ENCODE results near the gene POLR2A. TPM values are rescaled to one million over a fixed set of nuclear protein-coding genes. Genes with fewer than 3 reads are reported as not detected.

Gene POLR2A
- total RNA-seq, 1 donor from 2014 or later: 151 TPM

DNA sequence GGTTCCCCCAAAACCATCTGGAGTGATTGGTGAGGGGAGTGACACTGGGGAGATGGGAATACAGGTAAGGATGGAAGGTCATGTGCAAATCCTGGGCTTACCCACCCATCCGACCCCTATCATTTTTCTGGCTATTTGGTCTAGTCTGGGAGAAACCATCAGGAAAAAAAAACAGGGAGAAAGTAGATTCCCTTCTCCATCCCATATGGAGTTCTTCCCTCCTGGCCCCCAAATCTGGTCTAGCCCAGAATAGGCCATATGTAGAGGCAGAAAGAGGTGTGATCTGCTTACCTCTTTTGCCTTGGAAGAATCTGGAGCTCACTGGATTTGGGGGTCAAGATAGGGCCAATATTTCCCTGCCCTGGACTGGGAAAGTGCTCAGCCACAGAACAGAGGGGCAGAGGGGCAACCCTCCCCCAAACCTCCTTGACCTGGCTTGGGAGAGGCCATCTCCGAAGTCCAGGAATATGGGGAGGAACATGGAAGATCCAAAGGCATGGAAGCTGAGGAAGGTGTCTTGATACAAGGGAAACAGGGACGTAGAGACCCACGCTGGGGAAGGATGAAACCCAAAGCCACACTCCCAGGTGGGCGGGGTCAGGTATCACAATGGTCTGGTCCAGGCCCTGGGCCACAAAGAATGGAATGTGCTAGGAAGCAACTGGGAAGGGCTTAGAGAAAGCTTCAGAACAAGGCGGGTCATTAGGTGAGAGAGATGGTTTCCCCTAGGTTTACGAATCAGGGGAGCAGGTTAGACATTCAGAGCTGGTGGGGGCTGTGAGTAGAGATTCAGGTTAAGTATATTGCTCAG lies 23.1 kb upstream of the POLR2A start:
- DNase-seq (ENCODE audit: low read depth) (no peak), FAIRE-seq (no peak)
- Histone ChIP-seq H3K4me1 (ENCODE audit: insufficient read depth, low read length) (no peaks in the 10 kb centered on the region), H2AFZ (ENCODE audit: low read depth, low read length) (no peak overlapping the region), H3K79me2 (ENCODE audit: insufficient read depth, low read length) (no peaks in the 10 kb centered on the region), H3K4me3 (ENCODE audit: insufficient read depth, low read depth, low read length) (no peak overlapping the region), H4K20me1 (ENCODE audit: insufficient read depth, low read length) (peaks cover 7% of the 10 kb centered on the region), H3K27me3 (ENCODE audit: insufficient read depth, low read length) (no peaks in the 10 kb centered on the region), H3K36me3 (ENCODE audit: insufficient read depth, low read length) (peaks cover 3% of the 10 kb centered on the region), H3K27ac (ENCODE audit: low read depth, low read length) (no peak overlapping the region), H3K4me2 (ENCODE audit: low read length) (no peak overlapping the region), H3K9me3 (ENCODE audit: insufficient read depth, low read depth, low read length) (no peaks in the 10 kb centered on the region), H3K9ac (ENCODE audit: low read length) (no peak overlapping the region)
- Mint-ChIP-seq H3K9me3 (ENCODE audit: unreplicated experiment) (no peaks in the 10 kb centered on the region), H3K36me3 (ENCODE audit: low read depth, unreplicated experiment) (peaks cover 10% of the 10 kb centered on the region), H3K4me1 (ENCODE audit: low read depth, unreplicated experiment) (peaks cover 2% of the 10 kb centered on the region), H3K27me3 (ENCODE audit: low read depth, unreplicated experiment) (no peaks in the 10 kb centered on the region), H3K4me3 (ENCODE audit: unreplicated experiment) (peak overlapping the region; percentile 58), H3K27ac (ENCODE audit: unreplicated experiment) (peak overlapping the region; percentile 44)
- TF ChIP-seq, protein P1, sequence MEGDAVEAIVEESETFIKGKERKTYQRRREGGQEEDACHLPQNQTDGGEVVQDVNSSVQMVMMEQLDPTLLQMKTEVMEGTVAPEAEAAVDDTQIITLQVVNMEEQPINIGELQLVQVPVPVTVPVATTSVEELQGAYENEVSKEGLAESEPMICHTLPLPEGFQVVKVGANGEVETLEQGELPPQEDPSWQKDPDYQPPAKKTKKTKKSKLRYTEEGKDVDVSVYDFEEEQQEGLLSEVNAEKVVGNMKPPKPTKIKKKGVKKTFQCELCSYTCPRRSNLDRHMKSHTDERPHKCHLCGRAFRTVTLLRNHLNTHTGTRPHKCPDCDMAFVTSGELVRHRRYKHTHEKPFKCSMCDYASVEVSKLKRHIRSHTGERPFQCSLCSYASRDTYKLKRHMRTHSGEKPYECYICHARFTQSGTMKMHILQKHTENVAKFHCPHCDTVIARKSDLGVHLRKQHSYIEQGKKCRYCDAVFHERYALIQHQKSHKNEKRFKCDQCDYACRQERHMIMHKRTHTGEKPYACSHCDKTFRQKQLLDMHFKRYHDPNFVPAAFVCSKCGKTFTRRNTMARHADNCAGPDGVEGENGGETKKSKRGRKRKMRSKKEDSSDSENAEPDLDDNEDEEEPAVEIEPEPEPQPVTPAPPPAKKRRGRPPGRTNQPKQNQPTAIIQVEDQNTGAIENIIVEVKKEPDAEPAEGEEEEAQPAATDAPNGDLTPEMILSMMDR (IDR thresholded peaks at IDR 0.05; ENCODE audit: insufficient read depth, low read depth, low read length): no peak
- TF ChIP-seq EZH2 (IDR thresholded peaks at IDR 0.05; ENCODE audit: insufficient read depth, low read length): no peak

DNA sequence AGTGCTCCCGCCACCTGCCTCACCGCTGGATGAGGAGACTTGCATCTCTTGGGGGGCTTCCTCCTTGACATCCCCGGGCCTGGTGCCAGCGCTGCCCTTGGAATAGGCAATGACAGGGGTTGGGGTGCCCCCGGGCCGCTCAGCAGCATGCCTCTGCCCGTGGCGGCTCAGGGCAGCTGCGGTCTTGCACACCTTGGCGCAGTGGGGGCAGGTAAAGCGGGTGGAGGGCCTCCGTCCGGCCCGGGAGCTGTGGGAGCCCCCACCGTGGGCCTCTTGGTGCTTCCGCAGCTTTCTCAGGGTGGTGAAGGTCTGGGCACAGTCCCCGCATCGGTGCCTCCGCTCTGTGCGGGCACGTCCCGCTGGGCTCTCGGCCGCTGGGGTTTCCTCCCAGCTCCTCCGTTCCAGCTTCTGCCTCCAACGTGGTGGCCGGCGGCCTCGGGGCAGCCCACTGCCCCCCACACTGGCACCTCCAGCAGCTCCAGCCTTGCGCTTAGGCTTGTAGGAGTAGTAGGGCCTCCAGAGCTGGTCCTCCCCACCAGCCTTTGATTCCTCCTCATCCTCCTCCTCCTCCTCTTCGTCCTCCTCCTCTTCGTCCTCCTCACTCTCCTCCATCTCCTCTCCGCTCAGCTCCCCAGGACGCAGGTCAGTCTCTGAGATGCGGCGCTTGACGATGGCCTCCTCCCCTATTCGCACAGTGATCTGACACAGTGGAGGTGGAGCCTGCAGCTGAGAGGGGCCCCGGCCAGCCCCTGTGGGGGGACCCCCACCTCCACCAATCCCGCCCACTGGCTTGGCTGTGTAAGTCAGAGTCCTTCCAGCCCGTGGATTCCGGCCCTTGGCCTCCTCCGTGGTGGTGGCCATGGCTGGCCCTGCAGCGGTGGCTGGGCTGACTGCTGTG lies 21.4 kb upstream of the POLR2A start:
- peak overlapping the region; percentile 27 for H3K4me3 Mint-ChIP-seq (ENCODE audit: unreplicated experiment)
- no peak for FAIRE-seq

More for the DNA sequence above, 21.4 kb upstream of the POLR2A start:
- H3K27ac ChIP-seq (ENCODE audit: low read depth, low read length): no peak overlapping the region
- no peak overlapping the region for H3K4me2 ChIP-seq (ENCODE audit: low read length)
- H3K27me3 ChIP-seq (ENCODE audit: insufficient read depth, low read length): no peaks in the 10 kb centered on the region
- DNase-seq (ENCODE audit: low read depth): no peak
- Mint-ChIP-seq H3K4me1 (ENCODE audit: low read depth, unreplicated experiment) (peaks cover 9% of the 10 kb centered on the region), H3K36me3 (ENCODE audit: low read depth, unreplicated experiment) (peaks cover 14% of the 10 kb centered on the region), H3K9me3 (ENCODE audit: unreplicated experiment) (no peaks in the 10 kb centered on the region), H3K27ac (ENCODE audit: unreplicated experiment) (no peak overlapping the region), H3K27me3 (ENCODE audit: low read depth, unreplicated experiment) (no peaks in the 10 kb centered on the region)
- H3K4me3 ChIP-seq (ENCODE audit: insufficient read depth, low read depth, low read length): no peak overlapping the region
- H3K36me3 ChIP-seq (ENCODE audit: insufficient read depth, low read length): peaks cover 3% of the 10 kb centered on the region
- peaks cover 23% of the 10 kb centered on the region for H4K20me1 ChIP-seq (ENCODE audit: insufficient read depth, low read length)
- peaks cover 7% of the 10 kb centered on the region for H3K4me1 ChIP-seq (ENCODE audit: insufficient read depth, low read length)
- H3K9ac ChIP-seq (ENCODE audit: low read length): no peak overlapping the region
- H3K79me2 ChIP-seq (ENCODE audit: insufficient read depth, low read length): peaks cover 9% of the 10 kb centered on the region
- no peak overlapping the region for H2AFZ ChIP-seq (ENCODE audit: low read depth, low read length)
- no peaks in the 10 kb centered on the region for H3K9me3 ChIP-seq (ENCODE audit: insufficient read depth, low read depth, low read length)
- TF ChIP-seq EZH2 (IDR thresholded peaks at IDR 0.05; ENCODE audit: insufficient read depth, low read length): no peak
- TF ChIP-seq, protein P1 (IDR thresholded peaks at IDR 0.05; ENCODE audit: insufficient read depth, low read depth, low read length): no peak

Measured in astrocyte (in vitro differentiated cells and primary cell).